Lower leg skin (tissue), 4 donors: ENCODE results near the gene MIER2. TPM values are rescaled to one million over a fixed set of nuclear protein-coding genes. Genes with fewer than 3 reads are reported as not detected.
"Not testable (repeated sequence)": the region's sequence is repeated elsewhere in the genome, so short reads cannot be mapped to it uniquely, and the experiment has no call there.

Source experiments
- DNase-seq, 2 donors: peaks; one replicate each; pipeline ENCODE4 v3.0.0-alpha.2; 2019; ENCODE audit warnings: low spot score in 2 of 2
- H3K4me3 ChIP-seq: fragments of 200-600 bp; sonication (generic); 2 replicates; pipeline ENCODE4 v1.5.1; 2017; ENCODE audit warnings: mild to moderate bottlenecking, low read depth; ENCODE audit not compliant: poor library complexity, severe bottlenecking
- POLR2A ChIP-seq, 2 donors: fragments of 450-650 bp; IDR thresholded peaks; one replicate each; pipeline ENCODE4 v1.6.1; 2016 to 2017; ENCODE audit warnings: antibody characterized with exemption in 2 of 2, mild to moderate bottlenecking in 1 of 2, moderate library complexity in 1 of 2
- WGBS, 2 donors: methylation state at CpG; one replicate each; pipeline ENCODE4 v1.1.5; 2018; 5-methylcytosine and 5-hydroxymethylcytosine counted together
- intact Hi-C: fragments of 100-400 bp; cut with DNase I; formaldehyde crosslinking; loops from one replicate; pipeline ENCODE4 v1.15.0; 2023; ENCODE audit warnings: low total_unique reads
- total RNA-seq, 4 donors: library from RNA; depleted of rRNA; stranded (reverse); fragments of >200 nt; gene quantifications; one replicate each; pipeline ENCODE4 v1.1.0, GENCODE V29; 2016
- TF ChIP-seq, protein P1 (sequence below), 3 donors: fragments of 450-650 bp; IDR thresholded peaks; one replicate each; pipeline ENCODE4 v1.5.1; 2016; ENCODE audit warnings: antibody characterized with exemption in 3 of 3, mild to moderate bottlenecking in 3 of 3, moderate library complexity in 2 of 3

The MIER2 gene
- total RNA-seq, 4 donors from 2014 or later = 24.6 to 76.3 (median 51.8) TPM

DNA sequence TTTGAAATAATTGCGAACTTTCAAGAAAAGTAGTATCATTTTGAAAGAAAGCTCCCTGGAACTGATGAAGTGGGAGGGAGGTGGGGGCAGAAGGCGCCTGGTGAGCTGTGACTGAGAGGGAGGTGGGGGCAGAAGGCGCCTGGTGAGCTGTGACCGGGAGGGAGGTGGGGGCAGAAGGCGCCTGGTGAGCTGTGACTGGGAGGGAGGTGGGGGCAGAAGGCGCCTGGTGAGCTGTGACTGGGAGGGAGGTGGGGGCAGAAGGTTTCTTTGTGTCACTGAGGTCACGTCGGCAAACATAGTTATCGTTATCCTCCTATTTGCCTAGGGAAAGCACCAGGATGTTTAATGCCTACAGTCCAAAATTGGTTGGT is 40.2 kb upstream of the MIER2 start:
- 76 to 80% methylated on average over 9 of the region's 9 CpGs for WGBS, 2 donors
- peak in 1 of 2 donors; percentile 49 for DNase-seq
- TF ChIP-seq POLR2A (IDR thresholded peaks at IDR 0.05) = no peak
- TF ChIP-seq, protein P1, sequence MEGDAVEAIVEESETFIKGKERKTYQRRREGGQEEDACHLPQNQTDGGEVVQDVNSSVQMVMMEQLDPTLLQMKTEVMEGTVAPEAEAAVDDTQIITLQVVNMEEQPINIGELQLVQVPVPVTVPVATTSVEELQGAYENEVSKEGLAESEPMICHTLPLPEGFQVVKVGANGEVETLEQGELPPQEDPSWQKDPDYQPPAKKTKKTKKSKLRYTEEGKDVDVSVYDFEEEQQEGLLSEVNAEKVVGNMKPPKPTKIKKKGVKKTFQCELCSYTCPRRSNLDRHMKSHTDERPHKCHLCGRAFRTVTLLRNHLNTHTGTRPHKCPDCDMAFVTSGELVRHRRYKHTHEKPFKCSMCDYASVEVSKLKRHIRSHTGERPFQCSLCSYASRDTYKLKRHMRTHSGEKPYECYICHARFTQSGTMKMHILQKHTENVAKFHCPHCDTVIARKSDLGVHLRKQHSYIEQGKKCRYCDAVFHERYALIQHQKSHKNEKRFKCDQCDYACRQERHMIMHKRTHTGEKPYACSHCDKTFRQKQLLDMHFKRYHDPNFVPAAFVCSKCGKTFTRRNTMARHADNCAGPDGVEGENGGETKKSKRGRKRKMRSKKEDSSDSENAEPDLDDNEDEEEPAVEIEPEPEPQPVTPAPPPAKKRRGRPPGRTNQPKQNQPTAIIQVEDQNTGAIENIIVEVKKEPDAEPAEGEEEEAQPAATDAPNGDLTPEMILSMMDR (IDR thresholded peaks at IDR 0.05) = no peak
- no peak overlapping the region for H3K4me3 ChIP-seq
- intact Hi-C loops = no loop called here

DNA sequence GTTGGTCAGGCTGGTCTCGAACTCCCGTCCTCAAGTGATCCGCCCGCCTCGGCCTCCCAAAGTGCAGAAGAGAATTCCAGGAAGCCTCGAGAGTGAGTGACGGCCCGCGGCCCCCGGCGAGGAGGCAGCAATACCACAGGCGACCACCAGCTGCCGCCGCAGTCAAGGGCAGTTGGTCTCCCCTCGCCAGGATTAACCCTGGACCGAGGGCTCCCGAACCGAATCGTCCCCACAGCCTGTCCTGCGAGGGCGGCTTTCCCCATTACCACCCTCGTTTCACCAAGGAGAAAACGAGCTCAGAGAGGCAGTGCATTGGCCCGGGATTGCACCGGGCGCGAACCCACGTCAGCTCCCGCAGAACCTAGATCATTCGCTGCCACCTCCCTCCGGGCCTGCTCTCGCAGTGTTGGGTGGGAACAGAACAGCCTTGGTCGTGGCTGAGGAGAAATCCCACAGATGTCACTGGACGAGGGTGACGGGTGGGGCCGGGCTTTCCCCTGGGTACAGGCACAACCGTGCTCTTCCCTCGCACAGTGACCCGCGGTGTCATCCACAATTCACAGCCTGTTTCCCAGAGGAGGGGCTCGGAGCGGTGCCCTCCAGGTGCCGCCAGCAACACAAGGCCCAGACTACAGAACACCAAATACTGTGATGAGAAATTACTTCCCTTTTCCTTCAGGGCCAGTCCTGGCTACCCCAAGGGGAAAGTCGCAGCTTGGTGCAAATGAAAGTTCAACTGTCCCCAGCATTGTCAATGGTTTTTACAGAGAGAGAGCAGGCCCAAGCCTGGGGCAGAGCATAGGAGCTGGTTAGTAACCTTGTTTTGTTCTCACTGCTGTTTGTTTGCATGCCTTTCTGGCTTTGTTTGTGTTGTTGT is 39.6 kb upstream of the MIER2 start:
- peak in 1 of 2 donors; percentile 77 for DNase-seq
- 37 to 40% methylated on average over 35 to 43 of the region's 44 CpGs for WGBS, 2 donors
- intact Hi-C loops = no loop called here
- no peak for TF ChIP-seq POLR2A (IDR thresholded peaks at IDR 0.05)
- TF ChIP-seq, protein P1 (IDR thresholded peaks at IDR 0.05) = no peak
- H3K4me3 ChIP-seq = no peak overlapping the region

DNA sequence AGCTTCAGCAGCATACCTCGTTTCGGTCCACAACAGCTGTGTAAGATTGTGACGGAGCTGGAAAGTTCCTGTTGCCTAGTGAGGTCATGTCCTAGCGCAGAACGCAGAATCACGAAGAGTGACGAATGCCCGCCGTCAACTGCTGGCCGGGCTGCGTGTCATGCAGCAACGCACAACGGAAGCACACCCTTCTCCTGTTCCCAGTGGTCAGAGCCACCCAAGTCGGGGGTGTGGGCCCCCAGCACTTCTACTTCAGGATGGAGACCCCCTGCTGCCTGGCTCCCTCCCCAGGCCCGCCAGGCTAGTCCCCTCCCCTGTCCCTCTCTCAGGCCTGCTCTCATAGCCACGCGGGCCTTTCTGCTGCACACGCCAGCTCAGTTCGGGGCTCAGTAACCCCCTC is 38.4 kb upstream of the MIER2 start:
- intact Hi-C loops = no loop called here
- peak in 1 of 2 donors; percentile 78 for DNase-seq
- 82 to 84% methylated on average over 19 of the region's 19 CpGs for WGBS, 2 donors
- TF ChIP-seq, protein P1 (IDR thresholded peaks at IDR 0.05) = no peak
- TF ChIP-seq POLR2A (IDR thresholded peaks at IDR 0.05) = no peak
- H3K4me3 ChIP-seq = no peak overlapping the region

DNA sequence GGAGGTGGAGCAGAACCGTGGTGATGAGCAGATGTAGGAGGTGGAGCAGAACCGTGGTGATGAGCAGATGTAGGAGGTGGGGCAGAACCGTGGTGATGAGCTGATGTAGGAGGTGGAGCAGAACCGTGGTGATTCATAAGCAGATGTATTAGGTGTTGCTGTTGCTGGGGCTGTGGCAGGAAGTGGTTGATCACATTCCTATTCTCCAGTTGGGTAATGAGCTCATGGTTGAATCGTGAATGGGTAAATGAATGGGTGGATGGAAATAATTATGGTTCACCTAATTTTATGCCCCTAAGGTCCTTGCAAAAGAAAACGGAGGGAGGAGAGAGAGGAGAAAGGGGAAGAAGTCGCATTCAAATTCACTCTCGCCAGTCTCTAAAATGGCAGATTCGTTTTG is 38.0 kb upstream of the MIER2 start:
- intact Hi-C loops, H3K4me3 ChIP-seq: not testable (repeated sequence)
- DNase-seq = peak in 1 of 2 donors; percentile 6
- WGBS, 2 donors = 36 to 46% methylated on average over 9 of the region's 9 CpGs

DNA sequence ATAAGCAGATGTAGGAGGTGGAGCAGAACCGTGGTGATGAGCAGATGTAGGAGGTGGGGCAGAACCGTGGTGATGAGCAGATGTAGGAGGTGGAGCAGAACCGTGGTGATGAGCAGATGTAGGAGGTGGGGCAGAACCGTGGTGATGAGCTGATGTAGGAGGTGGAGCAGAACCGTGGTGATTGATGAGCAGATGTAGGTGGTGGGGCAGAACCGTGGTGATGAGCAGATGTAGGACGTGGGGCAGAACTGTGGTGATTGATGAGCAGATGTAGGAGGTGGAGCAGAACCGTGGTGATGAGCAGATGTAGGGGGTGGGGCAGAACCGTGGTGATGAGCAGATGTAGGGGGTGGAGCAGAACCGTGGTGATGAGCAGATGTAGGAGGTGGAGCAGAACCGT is 37.3 kb upstream of the MIER2 start:
- H3K4me3 ChIP-seq, intact Hi-C loops: not testable (repeated sequence)
- DNase-seq = peak in 1 of 2 donors; percentile 31
- 61 to 65% methylated on average over 11 of the region's 11 CpGs for WGBS, 2 donors

DNA sequence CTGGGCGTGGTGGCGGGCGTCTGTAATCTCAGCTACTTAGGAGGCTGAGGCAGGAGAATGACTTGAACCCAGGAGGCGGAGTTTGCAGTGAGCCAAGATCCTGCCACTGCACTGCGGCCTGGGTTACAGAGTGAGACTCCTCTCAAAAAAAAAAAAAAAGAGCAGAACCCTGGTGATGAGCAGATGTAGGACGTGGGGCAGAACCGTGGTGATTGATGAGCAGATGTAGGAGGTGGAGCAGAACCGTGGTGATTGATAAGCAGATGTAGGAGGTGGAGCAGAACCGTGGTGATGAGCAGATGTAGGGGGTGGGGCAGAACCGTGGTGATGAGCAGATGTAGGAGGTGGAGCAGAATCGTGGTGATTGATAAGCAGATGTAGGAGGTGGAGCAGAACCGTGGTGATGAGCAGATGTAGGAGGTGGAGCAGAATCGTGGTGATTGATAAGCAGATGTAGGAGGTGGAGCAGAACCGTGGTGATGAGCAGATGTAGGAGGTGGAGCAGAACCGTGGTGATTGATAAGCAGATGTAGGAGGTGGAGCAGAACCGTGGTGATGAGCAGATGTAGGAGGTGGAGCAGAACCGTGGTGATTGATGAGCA is 36.1 kb upstream of the MIER2 start:
- 63 to 67% methylated on average over 13 to 16 of the region's 17 CpGs for WGBS, 2 donors
- H3K4me3 ChIP-seq, intact Hi-C loops: not testable (repeated sequence)
- DNase-seq = peak in 1 of 2 donors; percentile 26

DNA sequence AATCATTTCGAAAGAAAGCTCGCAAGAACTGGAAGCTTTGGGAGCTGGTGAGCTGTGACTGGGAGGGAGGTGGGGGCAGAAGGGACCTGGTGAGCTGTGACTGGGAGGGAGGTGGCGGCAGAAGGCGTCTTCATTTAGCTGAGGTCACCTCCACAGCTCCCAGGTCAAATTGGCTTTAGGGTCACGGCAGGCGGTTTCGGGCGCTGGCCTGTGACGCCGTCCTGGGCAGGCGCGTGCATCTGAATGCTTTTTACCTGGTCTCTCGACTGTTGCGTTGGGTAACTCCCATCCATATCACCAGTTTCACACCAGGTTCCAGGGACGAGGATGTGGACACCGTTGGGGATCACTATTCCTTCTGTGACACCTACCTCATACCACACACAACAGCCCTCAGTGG is 35.2 kb upstream of the MIER2 start:
- no peak overlapping the region for H3K4me3 ChIP-seq
- WGBS, 2 donors = 90 to 92% methylated on average over 16 of the region's 16 CpGs
- no peak for TF ChIP-seq POLR2A (IDR thresholded peaks at IDR 0.05)
- TF ChIP-seq, protein P1 (IDR thresholded peaks at IDR 0.05) = no peak
- peak in 1 of 2 donors; percentile 68 for DNase-seq
- intact Hi-C loops = no loop called here
